Activated T-cell treated with anti-CD3 and anti-CD28 coated beads, Interleukin-2, amount 50 U/mL, for 72 hours (primary cell): ENCODE measurements around the gene KCNC3. TPM values are rescaled to one million over a fixed set of nuclear protein-coding genes. Genes with fewer than 3 reads are reported as not detected.

ENCODE experiments used
- ATAC-seq, 2 donors: fragments of 150-1000 bp; cut with Tn5 transposase; replicated peaks in 1 of 2; 2 replicates each; pipeline ENCODE4 v1.10.0; 2021; ENCODE audit warnings: moderate library complexity in 2 of 2, mild to moderate bottlenecking in 1 of 2
- DNase-seq, 2 donors: peaks; one replicate each; pipeline ENCODE4 v3.0.0; 2021 to 2022; ENCODE audit warnings: mixed read lengths in 1 of 2
- H3K27ac Mint-ChIP-seq: one replicate; pipeline ENCODE4 v1.8.0; 2022; ENCODE audit warnings: mild to moderate bottlenecking, moderate library complexity, mixed read lengths
- H3K27me3 Mint-ChIP-seq: one replicate; pipeline ENCODE4 v1.8.0; 2022; ENCODE audit warnings: low read depth, mixed read lengths
- H3K36me3 Mint-ChIP-seq, 2 donors: one replicate each; pipeline ENCODE4 v1.8.0; 2022; ENCODE audit warnings: mixed read lengths in 2 of 2, mild to moderate bottlenecking in 1 of 2; ENCODE audit not compliant: insufficient read depth in 2 of 2
- H3K4me1 Mint-ChIP-seq: one replicate; pipeline ENCODE4 v1.8.0; 2022; ENCODE audit warnings: low read depth, mixed read lengths
- H3K4me3 Mint-ChIP-seq, 2 donors: one replicate each; pipeline ENCODE4 v1.8.0; 2022; ENCODE audit warnings: mild to moderate bottlenecking in 2 of 2, mixed read lengths in 2 of 2, moderate library complexity in 2 of 2
- H3K9me3 Mint-ChIP-seq, 2 donors: one replicate each; pipeline ENCODE4 v1.8.0; 2022; ENCODE audit warnings: mixed read lengths in 2 of 2
- total RNA-seq, 2 donors: library from RNA; stranded (reverse); gene quantifications; one replicate each; pipeline ENCODE4 v1.2.3, GENCODE V29; 2022

The KCNC3 gene
- total RNA-seq, 2 donors from 2014 or later = 5.2 to 8.3 TPM

DNA sequence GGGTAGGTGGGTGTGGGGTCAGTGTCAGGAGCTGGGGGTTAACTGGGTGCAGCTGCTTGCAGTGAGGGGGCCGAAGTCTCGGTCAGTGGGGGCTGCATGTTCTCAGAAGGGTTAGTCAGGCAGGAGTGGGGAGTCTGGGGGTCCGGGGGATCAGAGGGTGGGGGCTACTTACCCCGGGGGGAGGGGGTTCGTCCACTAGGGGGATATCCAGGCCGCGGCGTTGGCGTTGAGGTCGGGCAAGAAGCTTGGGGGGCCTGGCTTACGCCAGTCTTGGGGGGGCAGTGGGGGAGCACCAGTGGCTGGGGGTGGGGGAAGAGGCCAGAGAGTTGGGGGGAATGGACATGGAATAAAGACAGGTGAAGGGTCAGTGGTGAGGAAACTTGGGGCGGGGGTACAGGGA lies 9.1 kb downstream of the KCNC3 start:
- ATAC-seq (no peak), DNase-seq (no peak)
- H3K36me3 Mint-ChIP-seq = peaks cover under 1% of the 10 kb centered on the region in 2 donors
- peaks cover 19% of the 10 kb centered on the region for H3K4me1 Mint-ChIP-seq
- H3K4me3 Mint-ChIP-seq = no peak overlapping the region
- peaks cover 48% of the 10 kb centered on the region for H3K27me3 Mint-ChIP-seq
- H3K9me3 Mint-ChIP-seq = no peaks in the 10 kb centered on the region
- H3K27ac Mint-ChIP-seq = no peak overlapping the region

GRCh38 chr19:50319156-50319555 lies 10.0 kb downstream of the KCNC3 start:
- H3K27me3 Mint-ChIP-seq = peaks cover 48% of the 10 kb centered on the region
- no peak overlapping the region for H3K27ac Mint-ChIP-seq
- no peak overlapping the region for H3K4me3 Mint-ChIP-seq
- H3K9me3 Mint-ChIP-seq = no peaks in the 10 kb centered on the region
- DNase-seq (no peak), ATAC-seq (no peak)
- H3K36me3 Mint-ChIP-seq = peaks cover 2% of the 10 kb centered on the region in 2 donors
- H3K4me1 Mint-ChIP-seq = peaks cover 15% of the 10 kb centered on the region

DNA sequence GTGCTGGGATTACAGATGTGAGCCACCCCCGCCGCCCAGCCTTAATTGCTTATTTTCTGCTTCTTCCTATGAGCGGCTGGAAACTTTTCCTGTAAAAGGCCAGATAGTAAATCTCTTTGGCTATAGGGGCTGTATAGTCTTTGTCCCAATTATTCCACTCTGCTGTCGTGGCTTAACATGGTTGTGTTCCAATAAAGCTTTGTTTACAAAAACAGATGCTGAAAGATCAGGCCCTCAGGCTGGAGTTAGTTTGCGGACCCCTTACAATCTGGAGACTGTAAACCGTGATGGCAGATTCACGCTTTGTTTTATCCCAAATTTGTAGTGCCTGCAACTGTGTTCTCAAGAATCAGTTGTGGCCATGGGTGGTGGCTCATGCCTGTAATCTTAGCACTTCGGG lies 10.7 kb downstream of the KCNC3 start:
- DNase-seq (no peak), ATAC-seq (no peak)
- peaks cover 2% of the 10 kb centered on the region in 2 donors for H3K36me3 Mint-ChIP-seq
- peaks cover 20% of the 10 kb centered on the region for H3K4me1 Mint-ChIP-seq
- H3K27me3 Mint-ChIP-seq = peaks cover 54% of the 10 kb centered on the region
- no peaks in the 10 kb centered on the region for H3K9me3 Mint-ChIP-seq
- H3K4me3 Mint-ChIP-seq = no peak overlapping the region
- no peak overlapping the region for H3K27ac Mint-ChIP-seq

GRCh38 chr19:50317115-50317514 lies 12.1 kb downstream of the KCNC3 start:
- peaks cover 22% of the 10 kb centered on the region for H3K4me1 Mint-ChIP-seq
- H3K27me3 Mint-ChIP-seq = peaks cover 55% of the 10 kb centered on the region
- peaks cover 2% of the 10 kb centered on the region in 2 donors for H3K36me3 Mint-ChIP-seq
- no peak overlapping the region for H3K4me3 Mint-ChIP-seq
- no peak overlapping the region for H3K27ac Mint-ChIP-seq
- H3K9me3 Mint-ChIP-seq = no peaks in the 10 kb centered on the region
- ATAC-seq (no peak), DNase-seq (no peak)

GRCh38 chr19:50315773-50316448 lies 13.3 kb downstream of the KCNC3 start:
- Mint-ChIP-seq H3K4me3 (peak overlapping the region; percentile 77 to 82), H3K27ac (peak overlapping the region; percentile 48), H3K9me3 (no peaks in the 10 kb centered on the region), H3K36me3 (peaks cover 2% of the 10 kb centered on the region in 2 donors), H3K4me1 (peaks cover 22% of the 10 kb centered on the region), H3K27me3 (peaks cover 64% of the 10 kb centered on the region)
- DNase-seq (peak; percentile 31 to 44), ATAC-seq (peak; percentile 73 to 76)

DNA sequence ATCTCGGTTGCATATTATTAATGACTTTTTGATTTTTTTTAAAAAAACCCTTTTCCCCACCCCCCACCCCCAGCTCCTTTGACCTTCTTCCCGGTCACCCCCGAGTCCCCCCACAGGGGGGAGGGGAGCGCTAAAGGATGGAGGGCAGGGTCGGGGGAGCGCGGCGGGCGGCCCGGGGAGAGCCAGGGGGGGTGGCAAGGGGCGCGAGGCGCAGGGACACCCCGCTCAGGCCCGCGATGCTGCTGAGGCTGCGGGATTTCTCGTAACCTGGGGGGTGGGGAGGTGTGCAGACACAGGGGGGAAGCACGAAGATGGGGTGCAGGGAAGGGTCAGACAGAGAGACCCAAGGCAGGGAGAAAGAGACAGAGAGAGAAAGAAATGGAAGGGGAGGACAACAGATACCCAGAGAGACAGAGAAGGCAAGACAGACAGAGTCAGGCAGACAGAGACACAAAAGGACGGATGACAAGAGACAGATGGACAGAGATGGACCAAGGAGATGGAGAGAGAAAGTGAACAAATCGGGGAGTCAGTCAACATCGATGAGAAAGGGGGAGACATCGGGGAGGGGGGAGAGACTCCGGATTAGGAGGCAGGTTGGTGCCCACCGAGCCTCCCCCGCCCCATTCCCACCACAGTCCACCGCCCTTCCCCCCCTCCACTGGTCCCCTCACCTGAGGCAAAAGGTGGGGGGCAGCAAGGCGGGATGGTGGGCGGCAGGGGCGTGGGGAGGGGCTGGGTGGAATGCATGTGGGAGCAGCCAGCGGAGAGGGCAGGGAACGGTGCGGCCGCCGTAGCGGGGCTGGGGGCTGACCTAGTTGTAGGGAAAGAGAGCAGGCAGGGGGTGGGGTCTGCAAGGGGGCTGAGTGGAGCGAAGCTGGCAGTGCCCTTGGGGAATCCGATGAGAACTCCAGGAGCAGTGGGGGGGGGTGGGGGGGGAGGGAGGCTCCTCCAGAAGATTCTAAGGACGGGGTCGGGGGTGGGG lies 14.2 kb downstream of the KCNC3 start:
- peak overlapping the region; percentile 48 to 82 for H3K4me3 Mint-ChIP-seq
- peaks cover 2% of the 10 kb centered on the region in 2 donors for H3K36me3 Mint-ChIP-seq
- no peak for DNase-seq

DNA sequence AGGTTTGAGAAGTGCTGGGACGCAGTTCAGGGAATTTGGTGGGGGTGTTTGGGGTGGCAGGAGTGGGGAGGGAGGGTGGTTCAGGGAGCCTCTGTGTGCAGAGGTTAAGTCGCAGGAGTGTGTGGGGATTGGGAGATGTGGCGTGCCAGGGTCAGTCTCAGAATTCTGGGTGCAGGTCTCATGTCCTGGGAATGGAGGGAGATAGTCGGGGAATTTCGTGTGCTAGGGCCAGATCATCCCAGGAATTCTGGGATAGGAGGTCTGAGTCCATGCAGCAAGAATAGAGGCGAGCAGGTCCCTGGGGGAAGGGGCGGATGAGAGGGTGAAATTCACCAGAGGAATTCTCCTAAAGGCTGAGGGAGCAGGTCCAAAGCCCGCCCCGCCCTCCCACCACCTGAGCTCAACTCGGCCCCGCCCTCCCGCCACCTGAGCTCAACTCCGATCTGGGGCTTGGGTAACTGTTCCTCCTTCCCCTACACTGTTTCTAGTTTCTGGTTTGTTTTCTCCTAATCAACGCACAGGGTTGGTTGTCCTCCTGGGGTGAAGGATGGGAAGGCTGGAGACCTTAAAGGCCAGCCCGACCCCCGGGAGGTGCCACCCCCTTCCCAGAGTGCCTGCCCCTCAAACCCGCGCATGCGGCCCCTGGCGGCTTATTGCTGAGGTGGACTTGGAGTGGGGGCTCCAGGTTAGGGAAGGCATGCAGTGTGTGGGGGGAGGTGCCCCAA lies 15.2 kb downstream of the KCNC3 start:
- peaks cover 77% of the 10 kb centered on the region for H3K27me3 Mint-ChIP-seq
- DNase-seq (no peak), ATAC-seq (no peak)
- peaks cover 22% of the 10 kb centered on the region for H3K4me1 Mint-ChIP-seq
- peak overlapping the region; percentile 25 to 56 for H3K4me3 Mint-ChIP-seq
- H3K27ac Mint-ChIP-seq = no peak overlapping the region
- peaks cover 2% of the 10 kb centered on the region in 2 donors for H3K36me3 Mint-ChIP-seq
- H3K9me3 Mint-ChIP-seq = no peaks in the 10 kb centered on the region

More for the DNA sequence above, 14.2 kb downstream of the KCNC3 start:
- ATAC-seq = no peak
- no peak overlapping the region for H3K27ac Mint-ChIP-seq
- peaks cover 22% of the 10 kb centered on the region for H3K4me1 Mint-ChIP-seq
- H3K9me3 Mint-ChIP-seq = no peaks in the 10 kb centered on the region
- H3K27me3 Mint-ChIP-seq = peaks cover 73% of the 10 kb centered on the region

GRCh38 chr19:50312967-50313811 lies 16.0 kb downstream of the KCNC3 start:
- H3K27ac Mint-ChIP-seq = no peak overlapping the region
- peak overlapping the region in 1 of 2 donors; percentile 50 for H3K4me3 Mint-ChIP-seq

GRCh38 chr19:50311723-50312635 lies 17.2 kb downstream of the KCNC3 start:
- Mint-ChIP-seq H3K27ac (no peak overlapping the region), H3K4me1 (peaks cover 22% of the 10 kb centered on the region), H3K27me3 (peaks cover 85% of the 10 kb centered on the region), H3K36me3 (peaks cover 2% of the 10 kb centered on the region in 2 donors), H3K4me3 (peak overlapping the region in 1 of 2 donors; percentile 48), H3K9me3 (no peaks in the 10 kb centered on the region)
- DNase-seq (peak in 1 of 2 donors; percentile 22), ATAC-seq (no peak)

More at GRCh38 chr19:50312967-50313811, 16.0 kb downstream of the KCNC3 start:
- Mint-ChIP-seq H3K4me1 (peaks cover 22% of the 10 kb centered on the region), H3K36me3 (peaks cover 2% of the 10 kb centered on the region in 2 donors), H3K9me3 (no peaks in the 10 kb centered on the region), H3K27me3 (peaks cover 83% of the 10 kb centered on the region)
- ATAC-seq = no peak
- DNase-seq = no peak

GRCh38 chr19:50310759-50311465 lies 18.3 kb downstream of the KCNC3 start:
- Mint-ChIP-seq H3K27ac (no peak overlapping the region), H3K4me3 (no peak overlapping the region), H3K36me3 (peaks cover 2% of the 10 kb centered on the region in 2 donors), H3K27me3 (peaks cover 83% of the 10 kb centered on the region), H3K4me1 (peaks cover 17% of the 10 kb centered on the region), H3K9me3 (no peaks in the 10 kb centered on the region)
- DNase-seq (no peak), ATAC-seq (peak; percentile 10 to 12)
